GM19463 (cell line): ENCODE data around the gene MGAT5.

Experiments
- ATAC-seq: cut with Tn5 transposase; IDR thresholded peaks from one replicate; pipeline ENCODE4 v1.9.1; 2021; ENCODE audit warnings: mild to moderate bottlenecking, moderate library complexity; ENCODE audit not compliant: unreplicated experiment

The MGAT5 gene

DNA sequence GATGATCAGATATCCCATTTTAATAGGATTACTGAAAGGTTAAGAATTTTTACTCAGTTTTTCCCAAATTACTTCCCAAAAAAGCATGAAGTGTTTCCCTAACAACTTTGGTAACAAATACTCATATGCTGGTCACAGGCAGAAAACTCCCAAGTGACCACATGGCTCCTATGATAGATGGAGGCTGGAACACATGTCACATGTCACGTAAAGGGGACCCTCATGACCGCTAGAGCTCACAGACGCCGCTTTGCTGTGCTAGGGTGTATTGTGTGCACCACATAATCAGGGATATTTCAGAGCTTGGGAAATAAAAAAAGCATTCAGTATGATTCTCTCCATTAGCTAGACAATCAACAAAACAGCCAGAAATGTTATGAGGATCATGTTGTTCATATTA lies 236.7 kb downstream of the MGAT5 start:
- ATAC-seq = no peak

DNA sequence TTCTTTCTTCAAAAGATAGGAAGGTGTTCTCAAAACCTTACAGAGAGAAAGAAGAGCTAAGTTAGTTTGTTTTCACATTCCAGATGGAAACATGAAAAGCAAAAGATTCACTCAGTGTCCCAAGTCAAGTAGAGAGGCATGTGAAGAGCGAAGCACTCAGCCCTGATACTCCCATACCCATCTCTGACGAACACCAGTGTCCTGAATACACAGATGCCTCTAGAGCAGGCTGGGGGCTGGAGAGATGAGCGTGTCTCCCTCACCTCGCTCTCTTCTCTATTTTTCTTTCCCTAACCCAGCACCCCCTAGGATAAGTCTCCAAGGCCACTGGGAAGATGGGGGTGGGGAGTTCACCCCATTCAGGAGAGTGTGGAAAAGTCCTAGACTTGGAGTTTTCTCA lies 237.2 kb downstream of the MGAT5 start:
- ATAC-seq = no peak

DNA sequence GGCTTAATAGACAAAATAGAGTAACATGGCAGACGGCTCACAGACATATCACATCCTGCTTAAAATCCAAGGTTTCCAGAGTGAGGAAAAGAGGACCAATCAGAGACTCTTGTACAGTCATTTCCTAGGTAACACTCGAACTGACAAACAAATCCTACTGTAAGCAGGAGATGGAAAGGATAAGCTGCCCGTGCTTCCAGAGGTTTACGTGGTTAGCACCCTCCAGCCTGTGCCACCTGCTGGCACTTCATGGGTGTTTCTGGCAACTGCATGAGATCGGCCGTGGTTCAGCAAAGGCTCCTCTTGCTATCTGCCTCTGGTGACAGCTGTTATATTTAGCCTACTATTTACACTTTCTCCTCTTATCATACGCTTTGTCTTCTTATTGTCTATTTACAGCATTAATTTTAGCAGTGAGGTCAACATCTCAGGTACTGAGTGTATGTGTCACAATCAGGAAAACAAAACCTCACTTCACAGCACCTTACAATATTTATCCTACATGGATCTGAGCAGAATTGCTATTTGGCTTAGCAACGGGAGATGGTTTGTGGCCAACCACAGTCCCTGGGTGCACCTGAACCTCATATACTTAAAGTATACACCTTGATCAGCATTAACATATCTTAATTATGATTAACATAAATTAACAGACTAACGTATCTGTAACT lies 238.0 kb downstream of the MGAT5 start:
- no peak for ATAC-seq

DNA sequence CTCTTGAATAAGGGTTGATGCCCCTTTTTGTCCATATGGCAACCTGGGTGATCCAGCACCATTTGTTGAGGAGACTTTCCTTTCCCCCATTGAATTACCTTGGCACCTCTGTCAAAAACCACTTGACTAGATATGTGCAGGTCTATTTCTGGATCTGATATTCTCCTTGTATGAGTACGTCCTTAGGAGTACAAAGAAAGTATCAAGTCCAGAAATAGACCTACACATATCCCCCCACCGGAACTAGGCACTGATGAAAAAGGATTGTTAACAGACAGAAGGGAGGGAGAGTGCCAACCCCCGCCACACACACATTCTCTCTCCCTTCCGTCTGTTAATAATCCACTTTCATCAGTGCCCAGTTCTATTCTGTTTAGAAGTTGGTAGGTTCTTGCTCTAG lies 239.9 kb downstream of the MGAT5 start:
- no peak for ATAC-seq

DNA sequence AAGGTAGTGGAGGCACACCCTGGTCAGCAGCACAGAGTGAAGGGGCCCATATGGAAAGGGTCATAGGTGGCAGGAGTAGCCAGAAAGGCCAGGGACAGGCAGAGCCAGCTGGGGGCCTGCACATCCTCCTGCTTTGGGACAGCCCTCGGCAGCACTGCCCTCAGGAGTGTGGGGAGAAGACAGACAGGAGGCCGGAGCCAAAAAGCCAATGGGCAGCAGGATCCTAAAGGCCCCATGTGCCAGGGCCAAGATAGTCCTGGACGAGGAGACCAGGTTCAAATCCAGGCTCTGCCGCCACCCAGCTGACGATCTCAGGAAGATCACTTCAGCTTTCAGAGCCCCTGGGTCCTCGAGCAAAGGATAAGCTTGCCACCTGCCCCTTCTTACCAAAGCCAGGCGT lies 244.8 kb downstream of the MGAT5 start:
- ATAC-seq = no peak

DNA sequence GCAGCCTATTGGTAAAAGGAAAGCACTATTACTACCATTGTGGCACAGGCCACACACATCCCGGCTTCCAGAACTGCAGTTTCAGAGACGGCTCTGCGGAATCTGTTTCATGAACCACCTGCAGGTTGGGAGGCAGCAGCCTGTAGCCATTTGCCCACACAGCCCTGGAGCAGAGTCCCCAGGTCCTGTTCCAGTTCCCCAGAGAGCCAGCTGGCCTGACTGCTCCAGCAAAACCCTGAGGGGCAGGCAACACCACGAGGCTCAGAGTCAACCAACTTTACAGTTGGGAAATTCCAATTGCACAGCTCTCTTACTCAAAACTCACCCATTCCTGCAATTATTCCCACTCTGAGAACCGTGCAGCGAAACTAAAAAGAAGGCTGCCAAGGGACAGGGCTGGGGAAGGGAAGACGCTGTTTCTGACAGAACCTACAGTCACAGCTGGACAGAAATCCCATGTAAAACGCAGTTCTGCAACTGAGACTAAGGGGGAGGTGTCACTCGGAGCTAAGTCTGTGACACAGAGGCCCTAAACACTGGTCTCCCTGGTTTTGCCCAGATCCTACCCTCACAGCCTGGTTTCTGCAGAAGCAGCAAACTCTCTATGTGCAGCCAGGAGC lies 245.5 kb downstream of the MGAT5 start:
- ATAC-seq = no peak

DNA sequence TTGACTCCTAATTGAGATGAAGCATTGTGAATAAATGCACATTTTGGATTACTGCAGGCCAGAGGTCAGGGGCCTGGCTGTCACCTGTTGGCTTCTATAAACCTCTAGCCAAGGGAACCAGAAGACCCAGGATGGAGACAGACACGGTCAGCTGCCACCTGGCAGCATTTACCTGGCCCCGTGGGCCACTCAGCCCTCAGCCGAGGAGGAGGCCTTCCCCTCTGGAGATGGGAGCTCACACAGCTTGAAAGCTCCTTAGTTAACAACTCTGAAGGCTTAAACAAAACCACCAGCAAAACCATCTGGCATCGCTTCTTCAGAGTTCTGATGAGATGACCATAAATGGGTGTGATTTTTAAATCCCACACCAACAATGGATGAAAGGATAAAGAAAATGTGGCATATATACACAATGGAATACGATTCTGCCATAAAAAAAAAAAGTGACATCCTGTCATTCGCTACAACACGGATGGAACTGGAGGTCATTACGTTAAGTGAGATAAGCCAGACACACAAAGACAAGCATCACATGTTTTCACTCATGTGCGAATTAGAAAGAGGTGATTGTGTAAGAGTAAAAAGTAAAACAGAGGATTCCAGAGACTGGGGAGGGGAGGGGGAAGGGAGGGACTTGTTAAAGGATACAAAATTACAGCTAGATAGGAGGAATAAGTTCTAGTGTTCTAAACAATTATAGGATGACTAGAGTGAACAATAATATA lies 246.5 kb downstream of the MGAT5 start:
- ATAC-seq = no peak

DNA sequence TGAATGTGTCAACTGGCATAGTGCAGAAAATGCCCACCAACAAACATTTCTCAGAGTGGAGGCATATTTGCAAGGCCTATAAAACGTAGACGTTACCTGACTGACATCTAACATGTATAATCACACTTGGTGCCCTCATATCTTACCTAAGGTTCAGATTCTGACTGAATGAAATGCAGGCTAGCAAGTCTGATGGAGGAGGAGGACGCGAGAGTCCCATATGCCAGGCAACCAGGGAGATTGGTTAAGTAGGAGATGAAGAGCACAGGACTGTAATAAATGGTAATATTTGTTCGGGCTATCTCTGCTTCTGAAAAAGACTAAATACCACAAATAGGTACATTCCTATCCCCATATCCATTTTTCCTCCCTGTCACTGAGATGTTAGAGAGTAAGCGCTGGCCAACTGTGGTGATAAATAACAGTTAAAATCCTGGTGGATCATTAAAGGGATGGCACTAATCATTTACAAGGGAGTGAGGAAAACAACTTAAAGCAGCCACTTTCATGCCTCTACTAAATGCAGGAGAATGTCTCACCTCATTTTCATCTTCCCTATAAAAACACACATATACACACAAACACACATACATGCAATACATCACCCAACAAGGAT lies 247.7 kb downstream of the MGAT5 start:
- no peak for ATAC-seq

DNA sequence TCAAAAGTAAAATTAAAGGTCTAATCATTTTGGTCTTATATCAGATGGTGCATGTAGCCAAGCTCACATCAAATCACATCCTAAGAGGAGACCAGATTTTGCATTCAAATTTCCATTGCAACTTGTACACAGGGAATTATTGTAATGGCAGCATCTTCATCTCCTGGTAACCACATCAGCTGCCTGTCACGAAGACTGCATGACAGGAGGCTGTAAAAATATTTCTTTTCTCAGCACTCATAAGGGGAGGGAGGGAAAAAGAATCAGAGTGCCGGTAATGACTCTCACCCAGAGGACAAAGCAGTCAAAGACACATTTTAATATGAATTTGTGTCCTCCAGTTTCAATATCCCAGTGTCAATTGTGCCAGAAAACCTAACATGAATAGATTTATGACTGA lies 248.2 kb downstream of the MGAT5 start:
- no peak for ATAC-seq
